NB4 (cell line): ENCODE data around the gene DNAAF1.

ENCODE experiments used
- CTCF ChIP-seq: IDR thresholded peaks from one replicate; pipeline ENCODE4 v1.5.1; 2012; ENCODE audit warnings: low read depth, low read length
- MAX ChIP-seq: IDR thresholded peaks from 2 replicates; pipeline ENCODE4 v1.6.1; 2011; ENCODE audit warnings: low read depth, low read length
- MYC ChIP-seq: IDR thresholded peaks from 2 replicates; pipeline ENCODE4 v1.6.1; 2011; ENCODE audit warnings: low read depth, low read length
- POLR2A ChIP-seq: IDR thresholded peaks from 2 replicates; pipeline ENCODE4 v1.6.1; 2011; ENCODE audit warnings: mild to moderate bottlenecking; ENCODE audit not compliant: insufficient read length; ENCODE audit errors: extremely low read depth

- peak; percentile 87 for TF ChIP-seq MAX
- peak; percentile 81 for TF ChIP-seq POLR2A
- no peak for TF ChIP-seq CTCF
- TF ChIP-seq MYC: peak; percentile 85
These were observed 28.2 kb upstream of the DNAAF1 start, which contains the start of gene MBTPS1 for GRCh38 chr16:84116720-84117493.
